ENCODE measurements around the gene CEP41. TPM values are rescaled to one million over a fixed set of nuclear protein-coding genes. Genes with fewer than 3 reads are reported as not detected.

CEP41 gene
- total and polyA plus RNA-seq, 2 experiments from 2014 or later, result 5.5 to 17.2 TPM

DNA sequence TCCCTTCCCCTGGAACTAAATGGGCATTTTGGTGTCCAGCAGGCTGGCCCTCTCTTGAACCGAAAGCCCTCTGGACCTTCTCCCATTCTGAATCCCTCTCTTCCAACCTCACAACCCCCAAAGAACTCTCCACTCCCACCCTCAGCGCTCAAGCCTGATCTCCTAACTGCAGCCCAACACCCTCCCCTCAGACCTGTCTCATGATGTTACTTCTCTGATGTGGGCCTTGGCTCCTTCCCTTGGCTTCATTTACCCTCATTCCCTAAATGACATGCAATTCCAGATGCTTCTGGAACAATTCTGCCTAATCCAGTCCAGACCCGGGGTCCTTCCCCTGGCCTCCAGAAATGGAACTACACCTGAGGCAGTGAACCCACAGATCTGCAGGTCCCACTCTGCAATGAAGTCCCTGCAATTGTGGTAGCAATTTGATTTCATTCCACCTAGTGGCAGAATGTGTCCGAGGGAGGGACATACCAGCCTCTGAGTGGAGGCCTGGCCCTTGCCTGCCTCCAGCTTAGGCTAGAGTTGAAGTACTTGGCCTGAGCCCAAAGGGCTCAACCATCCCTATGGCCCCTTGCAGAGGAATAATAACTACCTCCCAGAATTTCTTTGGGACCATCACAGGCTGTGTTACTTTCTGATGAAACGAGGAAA is 4.1 kb upstream of the CEP41 start:
- no peaks in the 10 kb centered on the region for H4K20me1 ChIP-seq (ENCODE audit: insufficient read depth, poor library complexity, severe bottlenecking)
- H3K9me3 ChIP-seq (ENCODE audit: low read depth), result no peaks in the 10 kb centered on the region
- peaks cover 3% of the 10 kb centered on the region for H3K4me1 ChIP-seq (ENCODE audit: insufficient read depth)
- H3K4me2 ChIP-seq, result peak overlapping the region; percentile 28
- peak overlapping the region; percentile 38 for H3K27ac ChIP-seq
- H3K79me2 ChIP-seq, result peaks cover 4% of the 10 kb centered on the region
- WGBS (ENCODE audit: low lambda C conversion rate, missing lambda C conversion rate), result 93% methylated on average over 5 of the region's 5 CpGs
- no peaks in the 10 kb centered on the region for H3K36me3 ChIP-seq (replicated peaks; ENCODE audit: insufficient read depth, low read depth)
- no peaks in the 10 kb centered on the region for H3K27me3 ChIP-seq
- no peak for DNase-seq (ENCODE audit: low spot score)
- H3K9me2 ChIP-seq (replicated peaks; ENCODE audit: insufficient read depth), result no peaks in the 10 kb centered on the region
- peak overlapping the region; percentile 2 for H2AFZ ChIP-seq
- TF ChIP-seq EZH2 (IDR thresholded peaks at IDR 0.05; ENCODE audit: borderline replicate concordance) (no peak), EZH2phosphoT487 (IDR thresholded peaks at IDR 0.05; ENCODE audit: low read depth, severe bottlenecking, unreplicated experiment) (no peak)
- TF ChIP-seq, protein P1, sequence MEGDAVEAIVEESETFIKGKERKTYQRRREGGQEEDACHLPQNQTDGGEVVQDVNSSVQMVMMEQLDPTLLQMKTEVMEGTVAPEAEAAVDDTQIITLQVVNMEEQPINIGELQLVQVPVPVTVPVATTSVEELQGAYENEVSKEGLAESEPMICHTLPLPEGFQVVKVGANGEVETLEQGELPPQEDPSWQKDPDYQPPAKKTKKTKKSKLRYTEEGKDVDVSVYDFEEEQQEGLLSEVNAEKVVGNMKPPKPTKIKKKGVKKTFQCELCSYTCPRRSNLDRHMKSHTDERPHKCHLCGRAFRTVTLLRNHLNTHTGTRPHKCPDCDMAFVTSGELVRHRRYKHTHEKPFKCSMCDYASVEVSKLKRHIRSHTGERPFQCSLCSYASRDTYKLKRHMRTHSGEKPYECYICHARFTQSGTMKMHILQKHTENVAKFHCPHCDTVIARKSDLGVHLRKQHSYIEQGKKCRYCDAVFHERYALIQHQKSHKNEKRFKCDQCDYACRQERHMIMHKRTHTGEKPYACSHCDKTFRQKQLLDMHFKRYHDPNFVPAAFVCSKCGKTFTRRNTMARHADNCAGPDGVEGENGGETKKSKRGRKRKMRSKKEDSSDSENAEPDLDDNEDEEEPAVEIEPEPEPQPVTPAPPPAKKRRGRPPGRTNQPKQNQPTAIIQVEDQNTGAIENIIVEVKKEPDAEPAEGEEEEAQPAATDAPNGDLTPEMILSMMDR (IDR thresholded peaks at IDR 0.05; ENCODE audit: poor library complexity), result no peak
- H3K4me3 ChIP-seq, result no peak overlapping the region

DNA sequence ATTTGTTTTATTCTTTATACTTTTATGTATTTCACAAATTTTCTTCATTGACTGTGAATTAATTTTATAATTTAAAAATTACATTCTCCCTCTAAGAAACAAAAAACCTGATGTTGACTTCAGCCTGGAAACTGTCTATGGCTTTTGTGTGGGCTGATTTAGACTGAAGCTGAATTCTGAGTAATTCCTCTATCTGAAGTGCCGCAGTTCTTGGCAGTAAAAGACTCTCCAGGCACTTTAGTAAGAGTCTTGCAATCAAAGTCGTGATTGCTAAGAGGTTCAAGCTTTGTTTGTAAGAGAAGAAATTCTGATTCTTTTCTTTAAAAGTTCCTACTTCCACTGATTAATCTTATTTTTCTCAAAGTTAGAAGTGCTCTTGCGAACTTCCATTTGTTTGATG is 3.4 kb upstream of the CEP41 start:
- no peaks in the 10 kb centered on the region for H3K36me3 ChIP-seq (replicated peaks; ENCODE audit: insufficient read depth, low read depth)
- H3K27me3 ChIP-seq, result no peaks in the 10 kb centered on the region
- H3K4me3 ChIP-seq, result no peak overlapping the region
- H3K9me2 ChIP-seq (replicated peaks; ENCODE audit: insufficient read depth), result no peaks in the 10 kb centered on the region
- 49% methylated on average over 3 of the region's 3 CpGs for WGBS (ENCODE audit: low lambda C conversion rate, missing lambda C conversion rate)
- peaks cover 3% of the 10 kb centered on the region for H3K4me1 ChIP-seq (ENCODE audit: insufficient read depth)
- no peaks in the 10 kb centered on the region for H3K9me3 ChIP-seq (ENCODE audit: low read depth)
- H3K79me2 ChIP-seq, result peaks cover 4% of the 10 kb centered on the region
- H2AFZ ChIP-seq, result peak overlapping the region; percentile 2
- no peak for TF ChIP-seq EZH2 (IDR thresholded peaks at IDR 0.05; ENCODE audit: borderline replicate concordance)
- no peak for TF ChIP-seq EZH2phosphoT487 (IDR thresholded peaks at IDR 0.05; ENCODE audit: low read depth, severe bottlenecking, unreplicated experiment)
- TF ChIP-seq, protein P1 (IDR thresholded peaks at IDR 0.05; ENCODE audit: poor library complexity), result no peak
- H3K27ac ChIP-seq, result peak overlapping the region; percentile 38
- H3K4me2 ChIP-seq, result peak overlapping the region; percentile 28
- no peaks in the 10 kb centered on the region for H4K20me1 ChIP-seq (ENCODE audit: insufficient read depth, poor library complexity, severe bottlenecking)
- DNase-seq (ENCODE audit: low spot score), result no peak

DNA sequence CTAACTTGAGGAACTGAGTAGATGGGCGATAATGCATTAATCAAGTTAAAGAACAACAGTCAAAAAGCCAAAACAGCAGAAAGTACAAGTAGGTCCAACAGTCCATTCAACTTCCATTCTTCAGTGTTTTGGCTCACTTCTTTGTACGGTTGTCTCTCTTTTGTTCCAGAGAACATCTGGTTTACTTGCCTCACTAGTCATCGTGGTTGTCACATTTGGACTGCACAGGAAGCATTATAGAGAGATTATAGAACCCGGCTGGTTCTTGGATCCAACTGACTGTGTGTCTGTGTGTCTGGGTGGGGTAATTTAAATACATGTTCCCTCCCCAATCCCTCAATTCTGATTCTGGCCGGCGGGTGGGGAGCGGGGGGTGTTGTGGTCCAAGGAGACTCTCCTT is 1.8 kb upstream of the CEP41 start:
- H2AFZ ChIP-seq, result no peak overlapping the region
- H3K27me3 ChIP-seq, result no peaks in the 10 kb centered on the region
- TF ChIP-seq EZH2phosphoT487 (IDR thresholded peaks at IDR 0.05; ENCODE audit: low read depth, severe bottlenecking, unreplicated experiment) (no peak), EZH2 (IDR thresholded peaks at IDR 0.05; ENCODE audit: borderline replicate concordance) (no peak)
- TF ChIP-seq, protein P1 (IDR thresholded peaks at IDR 0.05; ENCODE audit: poor library complexity), result no peak
- H3K79me2 ChIP-seq, result peaks cover 4% of the 10 kb centered on the region
- no peaks in the 10 kb centered on the region for H3K9me3 ChIP-seq (ENCODE audit: low read depth)
- H3K27ac ChIP-seq, result no peak overlapping the region
- no peak overlapping the region for H3K4me3 ChIP-seq
- no peak overlapping the region for H3K4me2 ChIP-seq
- peaks cover 3% of the 10 kb centered on the region for H3K4me1 ChIP-seq (ENCODE audit: insufficient read depth)
- no peak for DNase-seq (ENCODE audit: low spot score)
- no peaks in the 10 kb centered on the region for H3K36me3 ChIP-seq (replicated peaks; ENCODE audit: insufficient read depth, low read depth)
- H3K9me2 ChIP-seq (replicated peaks; ENCODE audit: insufficient read depth), result no peaks in the 10 kb centered on the region
- WGBS (ENCODE audit: low lambda C conversion rate, missing lambda C conversion rate), result 91% methylated on average over 7 of the region's 7 CpGs
- H4K20me1 ChIP-seq (ENCODE audit: insufficient read depth, poor library complexity, severe bottlenecking), result no peaks in the 10 kb centered on the region

Measured in hepatocyte (in vitro differentiated cells).